K562 (cell line): ENCODE measurements around the gene ALDH1A3. TPM values are rescaled to one million over a fixed set of nuclear protein-coding genes. Genes with fewer than 3 reads are reported as not detected.
A peak's percentile ranks its signal among the peaks of the same experiment; 100 is the strongest.

Source experiments
- ATAC-seq: fragments of 200-7000 bp; cut with Tn5 transposase; 3 replicates; pipeline ENCODE4 v1.9.1; 2020; ENCODE audit warnings: moderate library complexity
- BruUV-seq: library from RNA; stranded (reverse); fragments of 400-500 nt; replicated peaks from 2 replicates; lab custom pipeline; 2021; lab: Mats Ljungman, UMichigan
- CTCF ChIA-PET: fragments of 300-600 bp; formaldehyde crosslinking; extraction: SDS; loops from one replicate; lab custom pipeline; 2021; ENCODE audit warnings: low intra/inter-chr PET ratio; lab: Yijun Ruan, JAX
- POLR2A ChIA-PET: fragments of 300-600, 350-650 bp; sonication (Branson Sonifier 250); formaldehyde crosslinking; extraction: SDS; loops from one replicate; lab custom pipeline; 2021; ENCODE audit warnings: antibody characterized with exemption, inconsistent platforms; lab: Yijun Ruan, JAX
- DNase-seq, 4 experiments: peaks; one replicate each; pipeline versions ENCODE4 v3.0.0 to v3.0.0-alpha.2; 2011 to 2018; ENCODE audit warnings: low spot score in 3 of 4, mixed read lengths in 3 of 4; ENCODE audit errors: extremely low read depth in 1 of 4
- FAIRE-seq: peaks from 2 replicates; lab custom pipeline; 2011; peaks lifted over from hg19 to GRCh38; lab: Jason Lieb, UNC
- H2AFZ ChIP-seq: 2 replicates; pipeline ENCODE4 v1.6.0; 2011; ENCODE audit warnings: low read depth, low read length, control low read depth, inconsistent platforms
- H3K27ac ChIP-seq: fragments of 200-600 bp; 3 replicates; pipeline ENCODE4 v1.8.0; 2011; ENCODE audit warnings: low read depth, mild to moderate bottlenecking, control low read depth, inconsistent platforms, low read length, moderate library complexity, mixed read lengths; ENCODE audit errors: extremely low read depth
- H3K27me3 ChIP-seq, 2 experiments: fragments of 300-600 bp in 1 of 2; 2 replicates in 1 of 2; 3 replicates in 1 of 2; pipeline versions ENCODE4 v1.6.0 to v1.8.0; 2011; ENCODE audit warnings: inconsistent platforms in 2 of 2, low read length in 2 of 2, mild to moderate bottlenecking in 1 of 2, mixed read lengths in 1 of 2, moderate library complexity in 1 of 2; ENCODE audit not compliant: control insufficient read depth in 2 of 2, insufficient read depth in 2 of 2
- H3K36me3 ChIP-seq: fragments of 300-600 bp; 3 replicates; pipeline ENCODE4 v1.8.0; 2011; ENCODE audit warnings: mild to moderate bottlenecking, low read length, inconsistent platforms; ENCODE audit not compliant: control insufficient read depth, insufficient read depth
- H3K4me1 ChIP-seq, 2 experiments: fragments of 200-600 bp in 1 of 2; replicated peaks in 1 of 2; 2 replicates in 1 of 2; 3 replicates in 1 of 2; pipeline versions ENCODE4 v1.5.1 to v1.8.0; 2011; ENCODE audit warnings: inconsistent platforms in 2 of 2, low read length in 2 of 2, mild to moderate bottlenecking in 1 of 2, mixed read lengths in 1 of 2, moderate library complexity in 1 of 2; ENCODE audit not compliant: control insufficient read depth in 2 of 2, insufficient read depth in 2 of 2
- H3K4me2 ChIP-seq: 2 replicates; pipeline ENCODE4 v1.6.1; 2011; ENCODE audit warnings: low read length, control low read depth, inconsistent platforms, mixed read lengths; ENCODE audit not compliant: insufficient read depth
- H3K4me3 ChIP-seq: fragments of 200-600 bp; sonication (generic), shearing (Covaris generic); 2 replicates; pipeline ENCODE4 v1.5.1; 2016; ENCODE audit warnings: control low read depth, inconsistent platforms
- H3K79me2 ChIP-seq: fragments of 200-600 bp; 3 replicates; pipeline ENCODE4 v1.8.0; 2011; ENCODE audit warnings: low read length, inconsistent platforms; ENCODE audit not compliant: control insufficient read depth, insufficient read depth
- H3K9ac ChIP-seq, 2 experiments: 2 replicates each; pipeline versions ENCODE4 v1.6.0 to v1.6.1; 2011; ENCODE audit warnings: low read depth in 2 of 2, low read length in 2 of 2, control low read depth in 1 of 2, inconsistent platforms in 1 of 2, mild to moderate bottlenecking in 1 of 2, mixed read lengths in 1 of 2; ENCODE audit not compliant: insufficient read depth in 1 of 2
- H3K9me1 ChIP-seq: one replicate; pipeline ENCODE4 v1.6.0; 2011; ENCODE audit warnings: inconsistent platforms, mild to moderate bottlenecking, low read length, moderate library complexity; ENCODE audit not compliant: control insufficient read depth, insufficient read depth
- H3K9me3 ChIP-seq: replicated peaks from 2 replicates; pipeline ENCODE4 v1.5.1; 2011; ENCODE audit warnings: low read depth, low read length, inconsistent platforms; ENCODE audit not compliant: control insufficient read depth, insufficient read depth
- H4K20me1 ChIP-seq: replicated peaks from 2 replicates; pipeline ENCODE4 v1.6.1; 2011; ENCODE audit warnings: low read length, inconsistent platforms, mixed read lengths; ENCODE audit not compliant: control insufficient read depth, insufficient read depth
- ESRRA ChIP-seq: fragments of 450-650 bp; IDR thresholded peaks from 2 replicates; pipeline ENCODE4 v1.6.1; 2014; ENCODE audit warnings: low read depth, mild to moderate bottlenecking, moderate library complexity, borderline replicate concordance
- EZH2 ChIP-seq: IDR thresholded peaks from 2 replicates; pipeline ENCODE4 v1.6.1; 2012; ENCODE audit warnings: low read depth, mild to moderate bottlenecking, inconsistent platforms, low read length, borderline replicate concordance
- MTF1 ChIP-seq: fragments of 250-450 bp; sonication (Bioruptor Pico); IDR thresholded peaks from 2 replicates; pipeline ENCODE4 v1.9.0; 2021; ENCODE audit warnings: moderate library complexity, mild to moderate bottlenecking, inconsistent platforms, borderline replicate concordance
- NFIC ChIP-seq: fragments of 450-650 bp; IDR thresholded peaks from 2 replicates; pipeline ENCODE4 v1.6.1; 2017; ENCODE audit warnings: mild to moderate bottlenecking, inconsistent platforms
- SMAD4 ChIP-seq: fragments of 250-450 bp; sonication (Bioruptor Pico); conservative IDR thresholded peaks from 2 replicates; pipeline ENCODE4 v1.8.0; 2021; ENCODE audit warnings: inconsistent platforms, mild to moderate bottlenecking, moderate library complexity
- SMARCC2 ChIP-seq: fragments of 450-650 bp; IDR thresholded peaks from 2 replicates; pipeline ENCODE4 v1.6.1; 2017; ENCODE audit warnings: antibody characterized with exemption, moderate library complexity, mild to moderate bottlenecking, low read depth
- TCF7 ChIP-seq: sonication (generic); IDR thresholded peaks from 2 replicates; pipeline ENCODE4 v1.6.1; 2016; ENCODE audit warnings: antibody characterized with exemption, borderline replicate concordance
- WGBS: fragments of 100-300 bp; shearing (Covaris generic); methylation state at CpG from one replicate; pipeline ENCODE4 v1.1.6; 2016; ENCODE audit warnings: low coverage, mixed read lengths; ENCODE audit not compliant: insufficient coverage; ENCODE audit errors: missing lambda C conversion rate; 5-methylcytosine and 5-hydroxymethylcytosine counted together
- in situ Hi-C: fragments of 300-500 bp; cut with MboI; formaldehyde crosslinking; loops from 4 replicates; pipeline ENCODE4 v1.15.0; 2018; ENCODE audit warnings: inconsistent platforms, mixed read lengths
- intact Hi-C: fragments of 100-400 bp; cut with micrococcal nuclease; formaldehyde crosslinking; loops from 2 replicates; pipeline ENCODE4 v1.14.2; 2022
- polyA plus RNA-seq, 8 experiments: library from polyadenylated mRNA; depleted of rRNA in 4 of 8; stranded (reverse) in 5 of 8; unstranded in 3 of 8; fragments of >200 nt; fragmentation: Nextera tagmentation in 2 of 8; fragmentation: Illumina TruSeq in 1 of 8; extraction: Ambion mirVana in 2 of 8; extraction: Trizol in 1 of 8; gene quantifications; 2 replicates each; pipeline versions ENCODE4 v1.2.1 to v1.2.3, GENCODE V29; 2011 to 2014; ENCODE audit warnings: inconsistent platforms in 1 of 8, missing spikeins in 1 of 8
- total RNA-seq, 7 experiments: library from RNA; depleted of rRNA in 6 of 7; stranded (reverse); fragments of >200 nt in 6 of 7; fragmentation: Illumina TruSeq in 2 of 7; extraction: Trizol in 2 of 7; gene quantifications; 2 replicates each; pipeline versions ENCODE4 v1.2.1 to v1.2.3, GENCODE V29; 2011 to 2021; ENCODE audit warnings: low replicate concordance in 1 of 7

The ALDH1A3 gene
- total and polyA plus RNA-seq, 9 of the 15 experiments (the other 6 are each of a cell fraction or from before 2014, with no cell fraction given), result 0.38 TPM; not detected in 8

DNA sequence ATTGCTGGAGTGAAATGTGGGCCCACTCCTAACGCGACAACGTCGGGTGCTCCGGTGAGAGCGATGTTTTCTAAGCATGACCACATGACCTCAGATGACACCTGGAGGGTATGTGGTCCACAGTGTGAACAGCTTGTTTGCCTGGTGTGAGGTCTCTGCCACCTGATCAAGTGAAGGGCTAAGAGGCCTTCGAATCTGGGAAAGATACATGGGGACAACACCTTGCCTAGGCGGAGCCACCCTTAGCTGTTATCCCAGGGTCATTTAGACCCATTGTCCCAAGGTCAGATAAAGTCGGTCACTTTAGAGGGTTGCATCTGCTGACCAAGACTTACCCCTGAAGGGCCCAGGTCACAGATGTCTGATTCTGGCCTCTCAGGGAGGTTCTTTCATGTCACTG lies 34.9 kb upstream of the ALDH1A3 start:
- ATAC-seq (no peak), FAIRE-seq (no peak), DNase-seq (no peak)
- Histone ChIP-seq H2AFZ (no peak overlapping the region), H3K4me2 (no peak overlapping the region), H3K79me2 (no peaks in the 10 kb centered on the region), H3K9me1 (no peaks in the 10 kb centered on the region), H3K9me3 (no peaks in the 10 kb centered on the region; the same call in 1 of the 2 replicates), H4K20me1 (no peaks in the 10 kb centered on the region), H3K9ac (no peak overlapping the region), H3K36me3 (no peaks in the 10 kb centered on the region), H3K27me3 (peaks cover 21 to 36% of the 10 kb centered on the region in 2 experiments), H3K27ac (no peak overlapping the region), H3K4me1 (peaks cover 0 to 6% of the 10 kb centered on the region in 2 experiments; a peak in 2 of 5 replicates), H3K4me3 (no peak overlapping the region)
- ChIA-PET POLR2A (no interaction called here), CTCF (no interaction called here)
- in situ Hi-C loops (no loop called here), intact Hi-C loops (no loop called here)
- 7% methylated on average over 9 of the region's 9 CpGs for WGBS
- no TSS peak for BruUV-seq
- peak; percentile 79 for TF ChIP-seq ESRRA
- no peak for TF ChIP-seq TCF7

DNA sequence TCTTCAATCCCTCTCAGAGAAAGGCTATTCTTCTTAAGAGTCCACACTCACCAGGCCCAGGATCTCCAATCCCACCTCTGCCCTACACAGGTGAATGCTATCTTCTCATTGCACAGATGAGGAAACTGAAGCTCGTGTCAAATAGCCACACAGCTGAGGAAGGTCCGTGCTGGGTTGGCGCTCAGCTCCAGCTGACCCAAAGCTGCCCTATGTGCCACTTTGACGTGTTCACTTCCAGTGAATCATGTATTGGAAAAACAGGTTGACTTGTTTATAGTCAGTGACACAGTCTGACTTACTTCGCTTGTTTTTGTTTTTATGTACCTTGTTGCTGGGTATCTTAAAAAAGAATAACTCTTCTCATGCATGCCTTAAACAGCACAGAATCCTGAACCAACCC lies 32.4 kb upstream of the ALDH1A3 start:
- no peak for TF ChIP-seq SMARCC2
- no peak for TF ChIP-seq EZH2
- TF ChIP-seq MTF1 (CRISPR knock-in tag), result no peak
- TF ChIP-seq SMAD4, result no peak
- TF ChIP-seq NFIC, result no peak
- ATAC-seq (no peak), DNase-seq (no peak), FAIRE-seq (no peak)
- H3K4me3 ChIP-seq, result no peak overlapping the region
- no peaks in the 10 kb centered on the region for H3K9me1 ChIP-seq
- peaks cover 28 to 41% of the 10 kb centered on the region in 2 experiments for H3K27me3 ChIP-seq
- WGBS, result 2% methylated on average over 5 of the region's 5 CpGs
- H3K4me1 ChIP-seq, result peaks cover 0 to 8% of the 10 kb centered on the region in 2 experiments; a peak in 2 of 5 replicates
- no peaks in the 10 kb centered on the region for H4K20me1 ChIP-seq
- no peaks in the 10 kb centered on the region for H3K79me2 ChIP-seq
- no peaks in the 10 kb centered on the region for H3K36me3 ChIP-seq
- no peak overlapping the region for H3K27ac ChIP-seq
- no peaks in the 10 kb centered on the region; the same call in 1 of the 2 replicates for H3K9me3 ChIP-seq
- ChIA-PET POLR2A (interaction anchor here (1.0 to 1.4 kb wide), 2 partner anchors 10 to 14 kb away, joined by 3 read pairs; no protein-coding TSS in a partner anchor), CTCF (no interaction called here)
- intact Hi-C loops (no loop called here), in situ Hi-C loops (no loop called here)
- no peak overlapping the region for H3K4me2 ChIP-seq
- no peak overlapping the region for H2AFZ ChIP-seq
- no TSS peak for BruUV-seq
- H3K9ac ChIP-seq, result no peak overlapping the region
